Aortic smooth muscle cell (primary cell): ENCODE data around the gene KIF5A. TPM values are rescaled to one million over a fixed set of nuclear protein-coding genes. Genes with fewer than 3 reads are reported as not detected.

Experiments used
- total RNA-seq: library from RNA; depleted of rRNA; stranded (reverse); fragments of >200 nt; gene quantifications from 2 replicates; pipeline ENCODE4 v1.2.3, GENCODE V29; 2014

KIF5A gene
- total RNA-seq: 0.06 and 0.26 TPM in 2 replicates

GRCh38 chr12:57549909-57550640 lies at the start of gene KIF5A:
TSS of gene KIF5A (plus strand) at chr12:57550044. CDS start at chr12:57550272, 228 bp downstream.

DNA sequence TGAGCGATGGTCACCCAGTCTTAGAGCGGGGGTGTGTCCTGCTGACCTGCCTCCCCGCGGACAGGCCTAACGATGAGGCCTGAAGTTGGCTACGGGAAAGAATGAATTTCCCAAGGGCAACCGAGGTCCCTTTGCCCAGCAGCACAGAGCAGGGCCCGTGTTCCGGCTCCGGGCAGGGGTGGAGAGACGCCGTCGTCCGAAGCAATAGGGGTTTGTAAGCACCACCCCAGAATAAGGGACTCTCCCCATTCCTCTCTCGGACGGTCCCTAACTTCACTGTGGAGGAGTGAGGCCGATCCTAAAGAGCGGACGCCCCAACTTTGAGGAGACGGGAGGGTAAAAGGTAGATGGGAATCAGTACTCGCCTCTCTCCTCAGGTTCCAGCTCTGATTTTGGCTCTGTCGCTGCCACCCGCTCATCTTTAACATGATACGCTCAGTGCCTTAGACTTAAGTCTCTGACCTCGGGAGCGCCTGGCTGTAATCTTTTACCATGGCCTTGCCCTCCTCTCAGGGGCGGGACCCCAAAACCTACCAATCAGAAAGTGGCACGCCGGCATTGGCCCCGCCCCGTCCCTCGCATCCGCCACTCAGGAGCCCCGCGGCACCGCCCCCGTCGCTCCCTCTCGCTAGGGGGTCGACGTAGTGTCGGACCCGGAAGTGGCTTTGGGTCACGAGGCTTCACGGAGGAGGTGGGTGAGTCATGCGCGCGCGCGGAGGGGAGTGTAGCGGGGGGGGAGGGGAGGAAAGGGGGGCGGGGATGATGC lies 29.6 kb upstream of the KIF5A start, which contains the start of gene DDIT3:
TSS of gene DDIT3 (minus strand) at position 462 of the 766 bp plus-strand sequence. CDS start 3,108 bp downstream, outside the sequence.

GRCh38 chr12:57522011-57522886 lies 27.6 kb upstream of the KIF5A start, which contains the start of gene MBD6:
TSS of gene MBD6 (plus strand) at chr12:57522824. CDS start at chr12:57524304, 1,480 bp downstream.

DNA sequence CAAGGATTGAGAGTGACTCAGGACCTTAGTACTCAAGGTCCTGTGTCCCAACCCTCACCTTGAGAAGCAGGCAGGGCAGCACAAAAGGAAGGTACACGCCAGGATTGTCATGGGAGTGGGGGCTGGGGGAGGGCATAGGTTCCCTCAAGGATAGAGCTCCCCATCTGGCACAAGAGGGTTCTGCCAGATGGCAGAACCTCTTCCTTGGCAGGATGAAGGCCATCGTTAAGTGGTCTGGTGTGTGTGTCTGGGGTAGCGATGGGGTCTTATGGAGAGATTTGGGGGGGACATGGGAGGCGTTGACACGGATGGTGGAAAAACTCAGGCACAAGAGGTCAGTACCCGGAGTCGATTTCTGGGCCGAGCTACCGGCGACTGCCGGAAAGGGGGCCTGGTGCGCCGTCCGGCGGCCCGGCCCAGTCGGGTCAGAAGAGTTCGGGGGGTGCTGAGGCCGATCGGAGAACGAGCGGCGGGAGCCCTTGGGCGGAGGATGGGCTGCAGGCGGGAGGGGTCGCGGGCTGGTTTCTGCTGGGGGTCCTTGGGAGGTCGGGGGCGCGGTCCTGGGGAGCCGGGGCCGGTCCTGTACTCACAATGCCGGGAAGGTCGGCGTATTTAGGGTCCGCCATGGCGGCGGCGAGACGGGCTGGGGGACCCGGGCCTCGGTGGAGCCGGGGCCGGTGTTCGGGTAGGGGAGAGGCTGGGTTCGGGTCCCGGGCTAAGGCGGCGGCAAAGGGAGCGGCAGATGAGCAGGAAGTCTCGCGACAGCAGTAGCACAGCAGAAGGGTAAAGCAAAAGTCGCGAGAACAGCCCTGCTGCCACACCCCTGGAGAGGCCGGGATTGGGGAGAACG lies 3.2 kb upstream of the KIF5A start, which contains the start of gene DCTN2:
TSS of gene DCTN2 (minus strand) at position 755 of the 850 bp plus-strand sequence. CDS start at position 626, 129 bp downstream.

GRCh38 chr12:57590864-57591781 lies 41.3 kb downstream of the KIF5A start, which contains the start of gene PIP4K2C:
TSS of gene PIP4K2C (plus strand) at chr12:57591192. CDS start at chr12:57591290, 98 bp downstream.

DNA sequence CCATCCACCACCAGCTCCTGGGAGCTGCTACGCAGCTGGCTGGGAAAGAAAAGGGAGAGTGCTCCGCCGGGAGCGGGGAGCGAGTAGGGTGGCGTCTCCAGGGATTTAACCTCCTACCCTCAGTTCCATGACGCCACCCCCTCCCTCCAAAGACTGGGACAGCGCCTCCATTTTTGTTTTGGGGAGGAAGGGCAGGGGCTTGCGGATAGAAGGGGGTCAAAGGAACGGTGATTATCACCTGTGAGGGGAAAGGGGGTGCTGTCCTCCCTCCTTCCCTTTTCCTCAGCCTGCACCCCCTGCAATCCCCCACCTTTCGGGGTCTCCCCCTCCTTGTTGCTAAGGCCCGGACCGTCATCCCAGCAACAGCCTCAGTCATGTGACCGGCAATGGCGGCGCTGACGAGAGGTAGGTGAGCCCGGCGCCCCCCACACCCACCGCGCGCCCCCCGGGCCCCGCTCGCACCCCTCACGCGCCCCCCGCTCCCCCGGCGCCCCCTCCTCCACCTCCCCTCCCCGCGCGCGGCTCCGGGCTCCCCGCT lies 54.7 kb downstream of the KIF5A start, which contains the start of gene DTX3:
TSS of gene DTX3 (plus strand) at position 371 of the 538 bp plus-strand sequence. CDS start 1,694 bp downstream, outside the sequence.

GRCh38 chr12:57611108-57611826 lies 61.4 kb downstream of the KIF5A start, which contains the start of gene ARHGEF25:
TSS of gene ARHGEF25 (plus strand) at chr12:57611435. CDS start at chr12:57611895, 460 bp downstream.

GRCh38 chr12:57632958-57633840 lies 83.4 kb downstream of the KIF5A start, which contains the start of gene B4GALNT1:
TSS of gene B4GALNT1 (minus strand) at chr12:57633201. CDS start at chr12:57632132, 1,069 bp downstream.

Other genes starting within 250 kb of the KIF5A start
- gene R3HDM2, start 119.0 kb upstream of the KIF5A start, total RNA-seq: 7.8 and 14.9 TPM in 2 replicates
- gene INHBC, start 115.3 kb upstream of the KIF5A start, total RNA-seq: not detected in 2 replicates
- gene INHBE, start 94.7 kb upstream of the KIF5A start, total RNA-seq: 0.06 TPM in 1 of 2 replicates, not detected in the other
- gene GLI1, start 90.3 kb upstream of the KIF5A start, total RNA-seq: 0.13 and 0.31 TPM in 2 replicates
- not detected in 2 replicates for gene ARHGAP9, start 70.2 kb upstream of the KIF5A start, total RNA-seq
- 117 and 143 TPM in 2 replicates for gene MARS1, start 62.0 kb upstream of the KIF5A start, total RNA-seq
- 36.1 and 51.7 TPM in 2 replicates for gene DDIT3, start 29.5 kb upstream of the KIF5A start, total RNA-seq
- gene MBD6, start 27.2 kb upstream of the KIF5A start, total RNA-seq: 4.2 and 9.2 TPM in 2 replicates
- gene DCTN2, start 2.9 kb upstream of the KIF5A start, total RNA-seq: 77.5 and 94.4 TPM in 2 replicates
- 13.5 and 18.1 TPM in 2 replicates for gene PIP4K2C, start 41.1 kb downstream of the KIF5A start, total RNA-seq
- 13.2 and 15.7 TPM in 2 replicates for gene DTX3, start 54.8 kb downstream of the KIF5A start, total RNA-seq
- gene ARHGEF25, start 61.4 kb downstream of the KIF5A start, total RNA-seq: 16.8 and 18.8 TPM in 2 replicates
- 1.5 and 2.6 TPM in 2 replicates for gene B4GALNT1, start 83.2 kb downstream of the KIF5A start, total RNA-seq
- 220 and 268 TPM in 2 replicates for gene OS9, start 144.1 kb downstream of the KIF5A start, total RNA-seq
- gene AGAP2, start 188.7 kb downstream of the KIF5A start, total RNA-seq: 0.13 and 0.19 TPM in 2 replicates
- gene TSPAN31, start 195.0 kb downstream of the KIF5A start, total RNA-seq: 58.3 and 67.4 TPM in 2 replicates
- 145 and 155 TPM in 2 replicates for gene CDK4, start 202.3 kb downstream of the KIF5A start, total RNA-seq
- 5.8 and 6.6 TPM in 2 replicates for gene MARCHF9, start 205.1 kb downstream of the KIF5A start, total RNA-seq
- 0.19 and 0.40 TPM in 2 replicates for gene CYP27B1, start 217.0 kb downstream of the KIF5A start, total RNA-seq
- gene METTL1, start 222.1 kb downstream of the KIF5A start, total RNA-seq: 3.6 and 5.5 TPM in 2 replicates
- 5.2 and 5.4 TPM in 2 replicates for gene EEF1AKMT3, start 222.6 kb downstream of the KIF5A start, total RNA-seq
- 16.6 and 17.2 TPM in 2 replicates for gene TSFM, start 232.7 kb downstream of the KIF5A start, total RNA-seq